HepG2 (cell line): Measurements from ENCODE around the gene LRP1B. TPM values are rescaled to one million over a fixed set of nuclear protein-coding genes. Genes with fewer than 3 reads are reported as not detected.

Source experiments
- ATAC-seq: fragments of 200-7000 bp; cut with Tn5 transposase; 3 replicates; pipeline ENCODE4 v1.9.1; 2020; ENCODE audit warnings: mild to moderate bottlenecking, moderate library complexity
- BruUV-seq: library from RNA; stranded (reverse); fragments of 400-500 nt; replicated peaks from 2 replicates; lab custom pipeline; 2021; lab: Mats Ljungman, UMichigan
- CTCF ChIA-PET: fragments of 300-600 bp; formaldehyde crosslinking; extraction: SDS; loops from one replicate; lab custom pipeline; 2021; ENCODE audit warnings: low total read pairs, inconsistent platforms, low intra/inter-chr PET ratio; lab: Yijun Ruan, JAX
- POLR2A ChIA-PET: fragments of 350-600 bp; sonication (Branson Sonifier 250); formaldehyde crosslinking; loops from one replicate; lab custom pipeline; 2020; ENCODE audit warnings: antibody characterized with exemption, inconsistent platforms; lab: Yijun Ruan, JAX
- DNase-seq: peaks from one replicate; pipeline ENCODE4 v3.0.0-alpha.2; 2015; ENCODE audit warnings: low spot score
- FAIRE-seq: peaks from 3 replicates; lab custom pipeline; 2011; peaks lifted over from hg19 to GRCh38; lab: Jason Lieb, UNC
- H2AFZ ChIP-seq: one replicate; pipeline ENCODE4 v1.6.1; 2011; ENCODE audit warnings: low read length, inconsistent platforms
- H3K27ac ChIP-seq: fragments of 300-600 bp; 3 replicates; pipeline ENCODE4 v1.8.0; 2011; ENCODE audit warnings: mixed run types, mild to moderate bottlenecking, mixed read lengths, low read length, inconsistent platforms; ENCODE audit not compliant: insufficient read depth; ENCODE audit errors: extremely low read length
- H3K27me3 ChIP-seq, 2 experiments: fragments of 200-600 bp in 1 of 2; 2 replicates in 1 of 2; 3 replicates in 1 of 2; pipeline versions ENCODE4 v1.6.0 to v1.8.0; 2011; ENCODE audit warnings: low read length in 2 of 2, mild to moderate bottlenecking in 2 of 2, moderate library complexity in 2 of 2, inconsistent platforms in 1 of 2; ENCODE audit not compliant: insufficient read depth in 2 of 2, control insufficient read depth in 1 of 2
- H3K36me3 ChIP-seq, 2 experiments: fragments of 200-600 bp in 1 of 2; replicated peaks in 1 of 2; 2 replicates in 1 of 2; 3 replicates in 1 of 2; pipeline versions ENCODE4 v1.5.1 to v1.8.0; 2011; ENCODE audit warnings: low read length in 2 of 2, inconsistent platforms in 1 of 2; ENCODE audit not compliant: insufficient read depth in 2 of 2, control insufficient read depth in 1 of 2
- H3K4me1 ChIP-seq: 2 replicates; pipeline ENCODE4 v1.5.1; 2012; ENCODE audit warnings: low read length, inconsistent platforms; ENCODE audit not compliant: insufficient read depth
- H3K4me2 ChIP-seq: 2 replicates; pipeline ENCODE4 v1.6.0; 2011; ENCODE audit warnings: low read depth, low read length, inconsistent platforms
- H3K4me3 ChIP-seq, 3 experiments: fragments of 200-600 bp in 1 of 3; sonication (generic), shearing (Covaris generic) in 1 of 3; replicated peaks in 1 of 3; 2 replicates each; pipeline ENCODE4 v1.5.1; 2011 to 2016; ENCODE audit warnings: low read length in 3 of 3, inconsistent platforms in 2 of 3, low read depth in 2 of 3, mild to moderate bottlenecking in 2 of 3, control low read depth in 1 of 3, mixed read lengths in 1 of 3; ENCODE audit not compliant: insufficient read depth in 1 of 3
- H3K79me2 ChIP-seq: one replicate; pipeline ENCODE4 v1.6.1; 2011; ENCODE audit warnings: low read length, inconsistent platforms; ENCODE audit not compliant: insufficient read depth
- H3K9ac ChIP-seq: 2 replicates; pipeline ENCODE4 v1.6.0; 2011; ENCODE audit warnings: mild to moderate bottlenecking, low read depth, low read length, inconsistent platforms; ENCODE audit not compliant: insufficient read depth
- H3K9me3 ChIP-seq: 2 replicates; pipeline ENCODE4 v1.5.1; 2012; ENCODE audit warnings: mild to moderate bottlenecking, low read length
- H4K20me1 ChIP-seq: 2 replicates; pipeline ENCODE4 v1.6.0; 2011; ENCODE audit warnings: inconsistent platforms, mild to moderate bottlenecking, low read length, moderate library complexity; ENCODE audit not compliant: insufficient read depth
- ESRRA ChIP-seq: sonication (generic); formaldehyde crosslinking; IDR thresholded peaks from 2 replicates; pipeline ENCODE4 v1.5.1; 2020; ENCODE audit warnings: mild to moderate bottlenecking, low read depth, missing genetic modification reagents
- FOSL1 ChIP-seq: sonication (generic); formaldehyde crosslinking; IDR thresholded peaks from 2 replicates; pipeline ENCODE4 v1.9.0; 2021; ENCODE audit warnings: missing genetic modification reagents, borderline replicate concordance
- FOXA3 ChIP-seq: IDR thresholded peaks from 2 replicates; pipeline ENCODE4 v1.6.1; 2016; ENCODE audit warnings: missing genetic modification reagents, missing compliant biosample characterization
- GZF1 ChIP-seq: sonication (generic); formaldehyde crosslinking; IDR thresholded peaks from 2 replicates; pipeline ENCODE4 v1.5.1; 2020; ENCODE audit warnings: mild to moderate bottlenecking, missing genetic modification reagents
- KLF12 ChIP-seq: sonication (generic); formaldehyde crosslinking; IDR thresholded peaks from 2 replicates; pipeline ENCODE4 v1.4.0; 2020; ENCODE audit warnings: missing genetic modification reagents, borderline replicate concordance
- MTA3 ChIP-seq: sonication (generic); formaldehyde crosslinking; IDR thresholded peaks from 2 replicates; pipeline ENCODE4 v1.4.0; 2020; ENCODE audit warnings: missing genetic modification reagents
- RBM39 ChIP-seq: fragments of 200-400 bp; formaldehyde crosslinking; IDR thresholded peaks from one replicate; pipeline ENCODE4 v1.6.1; 2018; ENCODE audit warnings: antibody characterized with exemption, mild to moderate bottlenecking, low read depth, low read length; ENCODE audit not compliant: poor library complexity, severe bottlenecking
- THYN1 ChIP-seq: sonication (generic); formaldehyde crosslinking; IDR thresholded peaks from 2 replicates; pipeline ENCODE4 v1.8.1; 2023; ENCODE audit warnings: low read depth, mild to moderate bottlenecking, moderate library complexity, missing genetic modification reagents, borderline replicate concordance
- U2AF2 ChIP-seq: fragments of 200-400 bp; formaldehyde crosslinking; IDR thresholded peaks from 2 replicates; pipeline ENCODE4 v1.6.1; 2017; ENCODE audit warnings: low read depth, mild to moderate bottlenecking, low read length
- ZFYVE20 ChIP-seq: sonication (generic); formaldehyde crosslinking; IDR thresholded peaks from 2 replicates; pipeline ENCODE4 v1.8.0; 2023; ENCODE audit warnings: low read depth, mild to moderate bottlenecking, moderate library complexity, missing genetic modification reagents, borderline replicate concordance
- ZNF3 ChIP-seq: IDR thresholded peaks from 2 replicates; pipeline ENCODE4 v1.7.0; 2017; ENCODE audit warnings: inconsistent platforms
- ZNF720 ChIP-seq: sonication (generic); formaldehyde crosslinking; IDR thresholded peaks from 2 replicates; pipeline ENCODE4 v1.4.0; 2020; ENCODE audit warnings: missing genetic modification reagents
- in situ Hi-C: cut with HindIII; loops from 2 replicates; pipeline ENCODE4 v1.10.0; 2017; ENCODE audit warnings: low pct_unique_long_range_greater_than_20kb; ENCODE audit not compliant: extremely low pct_ligation_motif_present
- intact Hi-C: fragments of 100-400 bp; cut with micrococcal nuclease; formaldehyde crosslinking; loops from one replicate; pipeline ENCODE4 v1.10.0; 2022; ENCODE audit not compliant: unreplicated experiment
- polyA plus RNA-seq, 8 experiments: library from polyadenylated mRNA; depleted of rRNA in 3 of 8; stranded (reverse) in 7 of 8; unstranded in 1 of 8; fragments of >200 nt; fragmentation: Illumina TruSeq in 4 of 8; extraction: Trizol in 4 of 8; gene quantifications; 2 replicates each; pipeline versions ENCODE4 v1.2.1 to v1.2.3, GENCODE V29; 2011 to 2016; ENCODE audit warnings: low read depth in 4 of 8, missing spikeins in 1 of 8, mixed read lengths in 1 of 8; ENCODE audit not compliant: insufficient read depth in 1 of 8
- total RNA-seq, 5 experiments: library from RNA; depleted of rRNA; stranded (reverse); fragments of >200 nt; fragmentation: Illumina TruSeq; extraction: Trizol; gene quantifications; 2 replicates each; pipeline ENCODE4 v1.2.3, GENCODE V29; 2016; ENCODE audit warnings: low read depth in 1 of 5
- TF ChIP-seq, protein P1 (sequence below): sonication (generic); formaldehyde crosslinking; IDR thresholded peaks from 2 replicates; pipeline ENCODE4 v1.4.0; 2020; ENCODE audit warnings: mild to moderate bottlenecking, missing genetic modification reagents
- TF ChIP-seq, protein P2 (sequence below): sonication (generic); formaldehyde crosslinking; conservative IDR thresholded peaks from 2 replicates; pipeline ENCODE4 v1.4.0; 2020; ENCODE audit warnings: missing genetic modification reagents
- TF ChIP-seq, protein P3 (sequence below): sonication (generic); formaldehyde crosslinking; IDR thresholded peaks from 2 replicates; pipeline ENCODE4 v1.4.0; 2020; ENCODE audit warnings: low read depth, mild to moderate bottlenecking, missing genetic modification reagents
- TF ChIP-seq, protein P4 (sequence below): sonication (generic); formaldehyde crosslinking; conservative IDR thresholded peaks from 2 replicates; pipeline ENCODE4 v1.4.0; 2020; ENCODE audit warnings: mild to moderate bottlenecking, missing genetic modification reagents, moderate library complexity

LRP1B gene
- total and polyA plus RNA-seq, 2 of the 13 experiments (the other 11 are each of a cell fraction or from before 2014, with no cell fraction given), result 0.04 TPM; not detected in 1

DNA sequence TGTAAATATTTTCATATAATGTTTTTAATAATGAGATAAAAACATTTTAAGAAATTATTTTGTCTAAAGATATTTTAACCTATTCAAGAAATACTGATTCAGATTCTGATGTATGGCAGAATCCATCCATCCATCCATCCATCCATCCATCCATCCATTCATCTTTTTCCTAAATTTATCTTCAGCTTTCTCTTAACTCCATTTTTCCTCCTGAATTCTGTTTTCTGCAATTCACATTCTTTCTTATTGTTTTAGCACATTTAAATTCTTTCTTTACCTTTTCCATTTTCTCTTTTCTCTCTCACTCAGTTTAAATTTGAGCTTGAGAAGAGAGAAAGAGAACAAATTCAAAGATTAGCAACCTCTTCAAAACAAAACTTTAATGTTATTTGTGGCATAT is 3.6 kb downstream of the LRP1B start:
- no peak for FAIRE-seq
- intact Hi-C loops (no loop called here), in situ Hi-C loops (no loop called here)
- H3K9ac ChIP-seq, result no peak overlapping the region
- DNase-seq, result no peak
- no peaks in the 10 kb centered on the region for H3K9me3 ChIP-seq
- peaks cover 4 to 27% of the 10 kb centered on the region in 2 experiments; a peak in 4 of 5 replicates for H3K27me3 ChIP-seq
- no peak overlapping the region for H3K4me2 ChIP-seq
- no peaks in the 10 kb centered on the region for H3K36me3 ChIP-seq
- H3K27ac ChIP-seq, result no peak overlapping the region
- no peak for ATAC-seq
- H4K20me1 ChIP-seq, result no peaks in the 10 kb centered on the region
- H3K79me2 ChIP-seq, result no peaks in the 10 kb centered on the region
- no TSS peak for BruUV-seq
- no peak overlapping the region for H2AFZ ChIP-seq
- peaks cover 19% of the 10 kb centered on the region for H3K4me1 ChIP-seq
- ChIA-PET POLR2A (no interaction called here), CTCF (no interaction called here)
- TF ChIP-seq, protein P1, sequence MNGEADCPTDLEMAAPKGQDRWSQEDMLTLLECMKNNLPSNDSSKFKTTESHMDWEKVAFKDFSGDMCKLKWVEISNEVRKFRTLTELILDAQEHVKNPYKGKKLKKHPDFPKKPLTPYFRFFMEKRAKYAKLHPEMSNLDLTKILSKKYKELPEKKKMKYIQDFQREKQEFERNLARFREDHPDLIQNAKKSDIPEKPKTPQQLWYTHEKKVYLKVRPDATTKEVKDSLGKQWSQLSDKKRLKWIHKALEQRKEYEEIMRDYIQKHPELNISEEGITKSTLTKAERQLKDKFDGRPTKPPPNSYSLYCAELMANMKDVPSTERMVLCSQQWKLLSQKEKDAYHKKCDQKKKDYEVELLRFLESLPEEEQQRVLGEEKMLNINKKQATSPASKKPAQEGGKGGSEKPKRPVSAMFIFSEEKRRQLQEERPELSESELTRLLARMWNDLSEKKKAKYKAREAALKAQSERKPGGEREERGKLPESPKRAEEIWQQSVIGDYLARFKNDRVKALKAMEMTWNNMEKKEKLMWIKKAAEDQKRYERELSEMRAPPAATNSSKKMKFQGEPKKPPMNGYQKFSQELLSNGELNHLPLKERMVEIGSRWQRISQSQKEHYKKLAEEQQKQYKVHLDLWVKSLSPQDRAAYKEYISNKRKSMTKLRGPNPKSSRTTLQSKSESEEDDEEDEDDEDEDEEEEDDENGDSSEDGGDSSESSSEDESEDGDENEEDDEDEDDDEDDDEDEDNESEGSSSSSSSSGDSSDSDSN (CRISPR knock-in tag), result no peak
- TF ChIP-seq ZFYVE20 (CRISPR knock-in tag), result no peak
- TF ChIP-seq RBM39, result no peak
- TF ChIP-seq FOXA3 (CRISPR knock-in tag), result no peak
- TF ChIP-seq ZNF3 (CRISPR knock-in tag), result no peak
- TF ChIP-seq U2AF2, result no peak
- no peak for TF ChIP-seq ZNF720 (CRISPR knock-in tag)
- no peak for TF ChIP-seq MTA3 (CRISPR knock-in tag)
- TF ChIP-seq, protein P2, sequence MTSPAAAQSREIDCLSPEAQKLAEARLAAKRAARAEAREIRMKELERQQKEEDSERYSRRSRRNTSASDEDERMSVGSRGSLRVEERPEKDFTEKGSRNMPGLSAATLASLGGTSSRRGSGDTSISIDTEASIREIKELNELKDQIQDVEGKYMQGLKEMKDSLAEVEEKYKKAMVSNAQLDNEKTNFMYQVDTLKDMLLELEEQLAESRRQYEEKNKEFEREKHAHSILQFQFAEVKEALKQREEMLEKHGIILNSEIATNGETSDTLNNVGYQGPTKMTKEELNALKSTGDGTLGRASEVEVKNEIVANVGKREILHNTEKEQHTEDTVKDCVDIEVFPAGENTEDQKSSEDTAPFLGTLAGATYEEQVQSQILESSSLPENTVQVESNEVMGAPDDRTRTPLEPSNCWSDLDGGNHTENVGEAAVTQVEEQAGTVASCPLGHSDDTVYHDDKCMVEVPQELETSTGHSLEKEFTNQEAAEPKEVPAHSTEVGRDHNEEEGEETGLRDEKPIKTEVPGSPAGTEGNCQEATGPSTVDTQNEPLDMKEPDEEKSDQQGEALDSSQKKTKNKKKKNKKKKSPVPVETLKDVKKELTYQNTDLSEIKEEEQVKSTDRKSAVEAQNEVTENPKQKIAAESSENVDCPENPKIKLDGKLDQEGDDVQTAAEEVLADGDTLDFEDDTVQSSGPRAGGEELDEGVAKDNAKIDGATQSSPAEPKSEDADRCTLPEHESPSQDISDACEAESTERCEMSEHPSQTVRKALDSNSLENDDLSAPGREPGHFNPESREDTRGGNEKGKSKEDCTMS (CRISPR knock-in tag), result no peak
- TF ChIP-seq, protein P3, sequence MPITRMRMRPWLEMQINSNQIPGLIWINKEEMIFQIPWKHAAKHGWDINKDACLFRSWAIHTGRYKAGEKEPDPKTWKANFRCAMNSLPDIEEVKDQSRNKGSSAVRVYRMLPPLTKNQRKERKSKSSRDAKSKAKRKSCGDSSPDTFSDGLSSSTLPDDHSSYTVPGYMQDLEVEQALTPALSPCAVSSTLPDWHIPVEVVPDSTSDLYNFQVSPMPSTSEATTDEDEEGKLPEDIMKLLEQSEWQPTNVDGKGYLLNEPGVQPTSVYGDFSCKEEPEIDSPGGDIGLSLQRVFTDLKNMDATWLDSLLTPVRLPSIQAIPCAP (CRISPR knock-in tag), result no peak
- no peak for TF ChIP-seq KLF12 (CRISPR knock-in tag)
- no peak for TF ChIP-seq ESRRA (CRISPR knock-in tag)
- TF ChIP-seq, protein P4, sequence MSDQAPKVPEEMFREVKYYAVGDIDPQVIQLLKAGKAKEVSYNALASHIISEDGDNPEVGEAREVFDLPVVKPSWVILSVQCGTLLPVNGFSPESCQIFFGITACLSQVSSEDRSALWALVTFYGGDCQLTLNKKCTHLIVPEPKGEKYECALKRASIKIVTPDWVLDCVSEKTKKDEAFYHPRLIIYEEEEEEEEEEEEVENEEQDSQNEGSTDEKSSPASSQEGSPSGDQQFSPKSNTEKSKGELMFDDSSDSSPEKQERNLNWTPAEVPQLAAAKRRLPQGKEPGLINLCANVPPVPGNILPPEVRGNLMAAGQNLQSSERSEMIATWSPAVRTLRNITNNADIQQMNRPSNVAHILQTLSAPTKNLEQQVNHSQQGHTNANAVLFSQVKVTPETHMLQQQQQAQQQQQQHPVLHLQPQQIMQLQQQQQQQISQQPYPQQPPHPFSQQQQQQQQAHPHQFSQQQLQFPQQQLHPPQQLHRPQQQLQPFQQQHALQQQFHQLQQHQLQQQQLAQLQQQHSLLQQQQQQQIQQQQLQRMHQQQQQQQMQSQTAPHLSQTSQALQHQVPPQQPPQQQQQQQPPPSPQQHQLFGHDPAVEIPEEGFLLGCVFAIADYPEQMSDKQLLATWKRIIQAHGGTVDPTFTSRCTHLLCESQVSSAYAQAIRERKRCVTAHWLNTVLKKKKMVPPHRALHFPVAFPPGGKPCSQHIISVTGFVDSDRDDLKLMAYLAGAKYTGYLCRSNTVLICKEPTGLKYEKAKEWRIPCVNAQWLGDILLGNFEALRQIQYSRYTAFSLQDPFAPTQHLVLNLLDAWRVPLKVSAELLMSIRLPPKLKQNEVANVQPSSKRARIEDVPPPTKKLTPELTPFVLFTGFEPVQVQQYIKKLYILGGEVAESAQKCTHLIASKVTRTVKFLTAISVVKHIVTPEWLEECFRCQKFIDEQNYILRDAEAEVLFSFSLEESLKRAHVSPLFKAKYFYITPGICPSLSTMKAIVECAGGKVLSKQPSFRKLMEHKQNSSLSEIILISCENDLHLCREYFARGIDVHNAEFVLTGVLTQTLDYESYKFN (CRISPR knock-in tag), result no peak
- no peak for TF ChIP-seq FOSL1 (CRISPR knock-in tag)
- no peak for TF ChIP-seq THYN1 (CRISPR knock-in tag)
- no peak for TF ChIP-seq GZF1 (CRISPR knock-in tag)
- no peak overlapping the region for H3K4me3 ChIP-seq
